ENCODE data around the gene KCNK16.
"Not testable (repeated sequence)": the region's sequence is repeated elsewhere in the genome, so short reads cannot be mapped to it uniquely, and the experiment has no call there.

KCNK16 gene

GRCh38 chr6:39304951-39305350, 17.6 kb downstream of the KCNK16 start:
- DNase-seq: no peak

- no peak for DNase-seq
Measured at GRCh38 chr6:39303425-39304153, 18.9 kb downstream of the KCNK16 start.

DNA sequence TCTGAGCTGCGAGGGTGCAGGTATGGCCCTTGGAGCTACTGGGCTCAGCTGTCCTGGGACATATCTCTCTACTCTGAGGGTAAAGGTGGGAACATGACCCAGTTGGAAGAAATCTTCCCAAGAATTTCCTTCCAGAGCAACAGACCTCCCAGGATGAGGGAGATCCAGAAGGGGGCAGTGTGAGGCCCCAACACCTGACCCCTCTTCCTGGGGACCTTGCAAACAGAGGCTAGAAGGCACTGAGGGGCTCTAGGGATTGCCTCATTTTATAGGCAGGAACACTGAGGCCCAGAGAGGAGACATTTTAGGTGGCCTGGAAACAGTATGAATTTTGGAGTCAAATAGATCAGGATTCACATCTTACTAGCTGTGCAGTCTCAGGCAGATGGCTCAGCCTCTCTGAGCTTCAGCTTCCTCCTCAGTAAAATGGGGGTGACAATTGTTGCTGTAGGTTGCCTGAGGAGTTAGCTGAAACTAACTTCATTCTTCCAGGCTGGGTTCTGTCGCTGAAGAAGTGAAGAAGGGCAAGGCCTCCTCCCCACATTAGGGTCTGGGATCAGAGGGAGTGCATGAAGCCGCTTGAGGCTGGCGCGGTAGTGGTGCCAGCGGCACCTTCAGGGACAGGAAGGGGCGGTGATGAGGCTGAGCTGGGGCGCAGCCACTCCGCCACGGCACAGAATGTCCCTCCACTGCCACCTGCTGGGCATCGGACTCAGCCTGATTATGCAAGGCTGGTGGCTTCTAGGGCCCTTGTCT, 19.7 kb downstream of the KCNK16 start:
- DNase-seq: no peak

DNA sequence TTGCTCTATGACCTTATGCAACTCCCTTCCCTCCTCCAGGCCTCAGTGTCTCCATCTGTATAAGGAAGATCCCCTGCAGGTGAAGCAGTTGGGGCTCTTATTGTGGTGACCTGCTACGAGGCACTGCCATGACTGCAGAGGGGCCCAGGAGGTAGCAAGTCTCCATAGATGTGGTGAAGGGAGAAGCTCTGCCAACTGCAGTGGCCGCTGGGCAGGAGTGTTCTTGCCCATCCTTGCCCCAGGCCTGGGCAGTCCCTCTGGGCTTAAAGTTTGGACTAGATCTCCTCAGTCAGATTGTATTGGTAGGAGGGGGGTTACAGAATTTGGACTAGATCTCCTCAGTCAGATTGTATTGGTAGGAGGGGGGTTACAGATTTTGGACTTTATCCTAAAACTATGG, 20.5 kb downstream of the KCNK16 start:
- DNase-seq: no peak

DNA sequence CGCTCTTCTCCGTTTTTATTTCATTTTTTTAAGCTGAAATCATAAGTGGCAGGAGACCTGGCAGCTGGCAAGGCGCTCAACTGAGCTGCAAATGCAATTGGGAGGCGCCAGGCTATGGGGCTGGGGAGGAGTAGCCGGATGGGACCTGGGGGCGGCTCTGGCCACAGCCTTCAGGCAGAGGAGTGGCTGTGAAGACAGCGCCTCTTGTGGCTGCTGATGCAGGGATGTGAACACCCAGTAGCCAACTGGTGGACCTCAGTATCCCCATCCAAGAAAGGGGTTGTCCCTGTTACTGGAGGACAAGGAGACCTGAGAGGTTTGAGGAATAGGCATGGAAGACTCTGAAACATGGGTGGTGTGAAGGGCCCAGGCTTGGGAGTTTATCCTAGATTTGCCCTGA, 20.9 kb downstream of the KCNK16 start:
- no peak for DNase-seq

DNA sequence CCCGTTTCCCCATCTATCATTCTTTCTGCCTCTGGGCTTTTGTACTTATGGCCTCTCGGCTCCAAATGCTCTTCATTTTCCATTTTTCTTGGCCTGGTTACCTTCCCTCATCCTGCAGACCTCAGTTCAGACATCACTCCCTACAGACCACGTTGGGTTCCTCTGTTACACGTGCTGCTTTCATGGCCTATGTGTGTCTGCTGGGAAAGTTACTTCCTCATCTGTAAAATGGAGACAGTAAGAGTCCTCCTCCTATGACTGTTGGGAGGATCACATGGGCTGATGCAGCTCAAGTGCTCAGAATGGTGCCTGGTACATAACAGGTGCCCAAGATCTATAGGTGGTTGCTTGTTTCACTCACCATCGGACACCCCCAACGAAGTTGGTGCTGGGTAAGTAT, 21.8 kb downstream of the KCNK16 start:
- no peak for DNase-seq

GRCh38 chr6:39298061-39298460, 24.4 kb downstream of the KCNK16 start:
- DNase-seq: no peak

- no peak for DNase-seq
Measured at GRCh38 chr6:39296745-39297640, 25.5 kb downstream of the KCNK16 start.

- DNase-seq: no peak
Measured at GRCh38 chr6:39295611-39296011, 26.9 kb downstream of the KCNK16 start.

GRCh38 chr6:39294899-39295298, 27.6 kb downstream of the KCNK16 start:
- no peak for DNase-seq

- DNase-seq: no peak
Measured at GRCh38 chr6:39294133-39294532, 28.4 kb downstream of the KCNK16 start.

DNA sequence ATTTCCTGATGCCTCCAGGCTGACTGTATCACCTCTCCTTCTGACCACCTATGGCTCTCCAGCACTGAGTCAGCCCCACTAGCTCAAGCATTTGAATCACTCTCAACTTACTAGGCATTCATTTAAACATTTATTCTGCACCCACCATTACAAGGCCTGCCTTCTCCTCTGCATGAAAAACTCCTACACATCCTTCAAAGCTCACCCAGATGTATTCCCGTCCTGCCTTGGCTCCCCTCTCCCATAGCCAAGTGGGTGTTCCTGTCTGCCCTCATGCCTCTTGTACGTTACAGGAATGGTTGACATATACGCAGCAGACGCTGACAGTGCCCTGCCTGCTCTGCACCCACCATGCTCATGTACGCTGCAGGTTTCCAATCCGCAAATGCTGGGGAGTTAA, 29.9 kb downstream of the KCNK16 start:
- DNase-seq: no peak

DNA sequence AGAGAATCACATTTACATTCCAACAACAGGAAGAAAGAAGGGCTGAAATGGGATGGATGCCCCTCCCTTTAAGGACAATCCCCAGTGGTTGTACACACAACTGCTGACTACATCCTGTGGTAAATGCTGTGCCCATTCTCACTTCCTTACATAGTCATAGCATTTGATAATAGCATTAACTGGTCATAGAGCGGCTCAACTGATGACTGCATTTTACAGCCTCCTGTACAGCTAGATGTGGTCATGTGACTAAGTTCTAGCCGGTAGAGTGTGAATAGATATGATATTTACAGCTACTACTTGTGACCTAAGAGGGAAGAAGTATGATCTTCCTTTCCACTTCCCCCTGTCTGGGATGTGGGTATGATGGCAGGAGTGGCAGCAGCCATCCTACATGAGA, 33.0 kb downstream of the KCNK16 start:
- no peak for DNase-seq

DNA sequence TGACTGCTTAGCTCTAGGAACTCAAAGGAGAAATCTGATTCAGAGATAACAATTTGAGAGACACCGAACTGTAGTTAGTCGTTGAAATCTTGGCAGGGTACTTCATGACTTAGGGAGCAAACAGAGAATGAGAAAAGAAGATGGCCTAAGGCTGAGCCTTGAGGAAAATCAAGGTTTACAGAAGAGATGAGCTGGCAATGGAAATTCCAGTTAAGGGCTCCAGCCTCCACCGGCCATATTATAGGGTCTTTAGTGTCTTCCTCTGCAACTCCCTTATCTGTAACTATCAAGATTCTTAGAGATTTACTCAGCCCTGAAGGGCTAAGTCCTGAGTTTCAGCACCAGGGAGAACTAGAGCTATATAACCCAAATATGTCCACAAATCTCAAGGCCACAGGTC, 34.9 kb downstream of the KCNK16 start:
- no peak for DNase-seq

GRCh38 chr6:39286596-39286995, 35.9 kb downstream of the KCNK16 start:
- DNase-seq: not testable (repeated sequence)

DNA sequence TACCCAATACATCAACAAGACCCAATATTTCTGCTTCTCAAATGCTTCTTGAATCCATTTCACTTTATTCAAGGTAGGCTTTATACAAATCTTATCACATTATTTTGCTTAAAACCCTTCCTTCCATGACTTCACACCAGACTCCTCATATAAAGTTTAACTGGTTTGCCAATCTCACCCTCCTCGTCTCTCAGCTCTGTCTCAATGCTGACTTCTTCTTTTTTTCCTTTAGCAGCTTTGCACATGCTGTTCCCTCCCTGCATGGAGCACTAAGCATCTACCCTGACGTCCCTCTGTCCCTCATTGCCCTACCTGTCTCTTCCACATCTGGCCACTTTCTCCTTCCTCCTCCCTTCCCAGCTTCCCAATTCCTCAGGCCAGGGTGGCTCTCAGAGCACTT, 39.7 kb downstream of the KCNK16 start:
- no peak for DNase-seq

DNA sequence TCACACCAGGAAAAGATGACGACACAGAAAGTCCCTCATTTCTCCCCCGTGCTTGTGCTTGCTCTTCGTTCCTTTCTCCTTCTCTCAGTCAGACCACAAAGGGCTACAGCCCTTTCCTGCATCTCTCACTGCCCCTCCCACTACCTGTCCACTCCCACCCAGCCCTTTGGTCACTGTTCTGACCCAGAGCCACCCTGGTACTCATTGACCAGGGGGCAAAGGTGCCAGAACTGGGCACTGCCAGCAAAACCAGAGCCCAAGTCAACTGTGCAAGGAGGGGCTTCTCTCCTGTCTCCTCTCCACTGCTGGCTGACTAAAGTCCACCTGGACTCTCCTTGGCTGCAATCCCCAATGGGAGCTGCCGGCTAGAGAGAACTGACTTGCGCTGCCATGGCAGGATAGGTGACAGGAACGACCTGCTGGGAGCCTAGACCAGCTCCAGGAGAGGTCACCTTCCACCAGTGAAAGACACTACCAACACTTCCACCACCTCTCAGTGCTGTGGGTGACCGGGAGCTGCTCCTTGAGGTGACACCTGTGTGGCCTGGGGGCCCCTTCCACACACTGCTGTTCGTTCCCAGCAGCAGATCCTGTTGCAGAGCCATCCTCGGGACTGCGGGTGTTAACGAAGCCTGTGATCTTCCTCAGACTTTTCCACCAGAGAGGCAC, 41.1 kb downstream of the KCNK16 start:
- no peak for DNase-seq

GRCh38 chr6:39280247-39280731, 42.2 kb downstream of the KCNK16 start:
- no peak for DNase-seq

DNA sequence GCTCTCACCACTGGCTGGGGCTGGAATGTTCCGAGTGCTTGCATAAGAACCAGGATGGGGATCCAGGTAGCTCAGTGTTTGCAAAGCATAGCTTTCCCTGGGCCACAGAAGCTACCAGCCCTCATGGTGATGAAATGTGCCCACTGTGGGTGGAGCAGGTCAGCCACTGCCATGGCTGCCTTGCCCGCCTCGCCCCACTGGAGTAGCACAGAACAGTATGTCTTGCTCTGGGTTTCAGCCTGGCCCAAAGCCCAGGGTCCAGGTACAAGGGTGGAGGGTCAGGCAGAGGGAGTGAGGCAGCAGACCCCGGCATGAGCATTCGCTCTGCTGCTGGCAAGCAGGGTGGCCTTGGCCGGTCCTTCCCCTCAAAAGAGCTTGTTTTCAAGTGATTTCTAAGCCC, 43.0 kb downstream of the KCNK16 start:
- no peak for DNase-seq

- DNase-seq: no peak
Measured at GRCh38 chr6:39276379-39276995, 46.0 kb downstream of the KCNK16 start.

- DNase-seq: no peak
Measured at GRCh38 chr6:39274903-39275302, 47.6 kb downstream of the KCNK16 start.

DNA sequence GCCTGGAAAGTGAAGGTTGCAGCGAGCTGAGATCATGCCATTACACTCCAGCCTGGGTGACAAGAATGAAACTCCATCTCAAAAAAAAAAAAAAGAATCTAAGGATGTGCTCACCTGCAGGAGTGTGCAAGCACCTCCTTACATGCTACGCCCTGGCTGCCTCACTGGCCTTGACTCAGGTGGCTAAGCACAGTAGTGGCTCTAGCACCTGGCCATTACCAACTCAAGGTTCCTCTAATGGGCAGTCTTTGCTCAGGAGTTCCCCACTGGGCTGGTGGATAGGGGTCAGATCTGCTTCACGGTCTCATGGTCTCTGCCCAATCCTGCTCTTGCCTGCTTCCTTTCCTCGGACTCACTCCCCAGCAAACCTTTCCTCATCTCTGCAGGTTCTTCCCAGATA, 48.0 kb downstream of the KCNK16 start:
- no peak for DNase-seq
